Measurements from ENCODE around the gene TEAD4. TPM values are rescaled to one million over a fixed set of nuclear protein-coding genes. Genes with fewer than 3 reads are reported as not detected.

The TEAD4 gene
- total RNA-seq, 1 experiment from 2014 or later = 96.8 TPM

GRCh38 chr12:3035171-3035570 is 76.0 kb downstream of the TEAD4 start:
- ATAC-seq (no peak), DNase-seq (ENCODE audit: low spot score) (no peak)
- no peak overlapping the region for H3K4me3 Mint-ChIP-seq
- ChIA-PET CTCF (interaction anchor here (1.5 to 2.7 kb wide), 7 partner anchors 7 to 284 kb away, joined by 4 to 26 read pairs (median 17); no protein-coding TSS in a partner anchor), POLR2A (no interaction called here)
- H3K9me3 Mint-ChIP-seq = no peaks in the 10 kb centered on the region
- no peak for TF ChIP-seq E2F4 (CRISPR knock-in tag; IDR thresholded peaks at IDR 0.05; ENCODE audit: borderline replicate concordance, low read depth)
- no peak for TF ChIP-seq JAZF1 (CRISPR knock-in tag; IDR thresholded peaks at IDR 0.05)
- no peak for TF ChIP-seq CREB1 (CRISPR knock-in tag; IDR thresholded peaks at IDR 0.05)
- no peak for TF ChIP-seq HMGA2 (CRISPR knock-in tag; IDR thresholded peaks at IDR 0.05)
- TF ChIP-seq ARID4B (CRISPR knock-in tag; IDR thresholded peaks at IDR 0.05; ENCODE audit: borderline replicate concordance) = no peak
- no peak for TF ChIP-seq ZNF281 (CRISPR knock-in tag; IDR thresholded peaks at IDR 0.05)
- TF ChIP-seq CDX4 (CRISPR knock-in tag; IDR thresholded peaks at IDR 0.05; ENCODE audit: borderline replicate concordance) = no peak
- no peak for TF ChIP-seq NFYB (CRISPR knock-in tag; conservative IDR thresholded peaks at IDR 0.05; ENCODE audit: low read depth)
- TF ChIP-seq EMX1 (CRISPR knock-in tag; IDR thresholded peaks at IDR 0.05) = no peak
- TF ChIP-seq ETV6 (CRISPR knock-in tag; IDR thresholded peaks at IDR 0.05) = no peak
- no peak for TF ChIP-seq ERG (CRISPR knock-in tag; IDR thresholded peaks at IDR 0.05)
- no peak for TF ChIP-seq USF2 (CRISPR knock-in tag; IDR thresholded peaks at IDR 0.05)
- no peak for TF ChIP-seq MXD4 (CRISPR knock-in tag; IDR thresholded peaks at IDR 0.05; ENCODE audit: borderline replicate concordance)
- no peak for TF ChIP-seq E2F5 (CRISPR knock-in tag; IDR thresholded peaks at IDR 0.05)
- H3K27me3 Mint-ChIP-seq (ENCODE audit: low read depth) = no peaks in the 10 kb centered on the region
- H3K4me1 Mint-ChIP-seq = peaks cover 7% of the 10 kb centered on the region
- peaks cover 39% of the 10 kb centered on the region for H3K36me3 Mint-ChIP-seq
- no peak overlapping the region for H3K27ac Mint-ChIP-seq

Measured in WTC11 (cell line).